Fibroblast of upper back skin (primary cell): ENCODE measurements around the gene KRT16.
"Not testable (repeated sequence)": the region's sequence is repeated elsewhere in the genome, so short reads cannot be mapped to it uniquely, and the experiment has no call there.

ENCODE experiments used
- DNase-seq: peaks from one replicate; pipeline ENCODE4 v3.0.0-alpha.2; 2013

The KRT16 gene

GRCh38 chr17:41614098-41614497, 1.5 kb upstream of the KRT16 start:
- DNase-seq: no peak

- no peak for DNase-seq
These were observed 913 bp upstream of the KRT16 start for GRCh38 chr17:41613277-41614082.

GRCh38 chr17:41610965-41611640, 1.5 kb downstream of the KRT16 start:
- DNase-seq: no peak

- DNase-seq: not testable (repeated sequence)
These were observed 2.5 kb downstream of the KRT16 start for GRCh38 chr17:41610061-41610517.

GRCh38 chr17:41606930-41607329, 5.6 kb downstream of the KRT16 start:
- not testable (repeated sequence) for DNase-seq

GRCh38 chr17:41602524-41602923, 10.0 kb downstream of the KRT16 start:
- DNase-seq: no peak

GRCh38 chr17:41600318-41600717, 12.2 kb downstream of the KRT16 start:
- DNase-seq: no peak

- DNase-seq: no peak
These were observed 12.9 kb downstream of the KRT16 start for GRCh38 chr17:41599680-41600079.

- DNase-seq: no peak
These were observed 17.0 kb downstream of the KRT16 start for GRCh38 chr17:41595585-41595984.

- no peak for DNase-seq
These were observed 18.1 kb downstream of the KRT16 start for GRCh38 chr17:41594363-41594915.

- no peak for DNase-seq
These were observed 19.1 kb downstream of the KRT16 start for GRCh38 chr17:41593306-41593981.

GRCh38 chr17:41592601-41593305, 19.8 kb downstream of the KRT16 start:
- DNase-seq: no peak

- no peak for DNase-seq
These were observed 23.3 kb downstream of the KRT16 start for GRCh38 chr17:41589301-41589700.

GRCh38 chr17:41588126-41588810, 24.3 kb downstream of the KRT16 start:
- no peak for DNase-seq

- no peak for DNase-seq
These were observed 25.6 kb downstream of the KRT16 start, which contains the start of gene KRT14 for GRCh38 chr17:41586863-41587495. Gene KRT14, minus strand, starts transcription at chr17:41586895. Its CDS starts 61 bp downstream, at chr17:41586834.

- DNase-seq: no peak
These were observed 27.1 kb downstream of the KRT16 start for GRCh38 chr17:41585301-41586056.

- DNase-seq: not testable (repeated sequence)
These were observed 28.1 kb downstream of the KRT16 start for GRCh38 chr17:41584331-41584927.

- DNase-seq: no peak
These were observed 29.1 kb downstream of the KRT16 start for GRCh38 chr17:41583137-41584127.
